A172 (cell line): Measurements from ENCODE around the gene PCDHA11. TPM values are rescaled to one million over a fixed set of nuclear protein-coding genes. Genes with fewer than 3 reads are reported as not detected.
"Not testable (repeated sequence)": the region's sequence is repeated elsewhere in the genome, so short reads cannot be mapped to it uniquely, and the experiment has no call there.

Experiments
- DNase-seq: peaks from one replicate; pipeline ENCODE4 v3.0.0-alpha.2; 2015; ENCODE audit warnings: low spot score
- total RNA-seq: library from RNA; depleted of rRNA; stranded (reverse); fragments of >200 nt; shearing (Covaris generic); gene quantifications from 2 replicates; pipeline ENCODE4 v1.2.3, GENCODE V29; 2014

Gene PCDHA11
- total RNA-seq, 1 experiment from 2014 or later: not detected

GRCh38 chr5:140848139-140849102, 20.3 kb upstream of the PCDHA11 start, which contains the start of gene PCDHA9:
Gene PCDHA9 (plus strand): TSS chr5:140848382. CDS start chr5:140848496, 114 bp downstream.
- not testable (repeated sequence) for DNase-seq

- DNase-seq: not testable (repeated sequence)
Observed at GRCh38 chr5:140849831-140850634, 18.7 kb upstream of the PCDHA11 start.

GRCh38 chr5:140855772-140856674, 12.7 kb upstream of the PCDHA11 start, which contains the start of gene PCDHA10:
Gene PCDHA10 (plus strand): TSS chr5:140855897. CDS start chr5:140856049, 152 bp downstream.
- DNase-seq: no peak

- DNase-seq: no peak
Observed at GRCh38 chr5:140857177-140857986, 11.4 kb upstream of the PCDHA11 start.

- DNase-seq: no peak
Observed at GRCh38 chr5:140857987-140858240, 10.8 kb upstream of the PCDHA11 start.

GRCh38 chr5:140862441-140863295, 6.1 kb upstream of the PCDHA11 start:
- no peak for DNase-seq

- no peak for DNase-seq
Observed at GRCh38 chr5:140869555-140869886, 764 bp downstream of the PCDHA11 start.

GRCh38 chr5:140870221-140871201, 1.8 kb downstream of the PCDHA11 start:
- no peak for DNase-seq

GRCh38 chr5:140875085-140876065, 6.6 kb downstream of the PCDHA11 start, which contains the start of gene PCDHA12:
Gene PCDHA12 (plus strand): TSS chr5:140875308. CDS start chr5:140875473, 165 bp downstream.
- peak; percentile 35 for DNase-seq

GRCh38 chr5:140876541-140877261, 7.9 kb downstream of the PCDHA11 start:
- DNase-seq: not testable (repeated sequence)

- DNase-seq: no peak
Observed at GRCh38 chr5:140877262-140877581, 8.5 kb downstream of the PCDHA11 start.

- no peak for DNase-seq
Observed at GRCh38 chr5:140881889-140882590, 13.3 kb downstream of the PCDHA11 start, which contains the start of gene PCDHA13. Gene PCDHA13 (plus strand): TSS chr5:140882124. CDS start chr5:140882269, 145 bp downstream.

- DNase-seq: peak; percentile 31
Observed at GRCh38 chr5:140882591-140882899, 13.8 kb downstream of the PCDHA11 start.

GRCh38 chr5:140883373-140883772, 14.6 kb downstream of the PCDHA11 start:
- no peak for DNase-seq

GRCh38 chr5:140883927-140884697, 15.4 kb downstream of the PCDHA11 start:
- no peak for DNase-seq
